ENCODE data around the gene IKZF4. TPM values are rescaled to one million over a fixed set of nuclear protein-coding genes. Genes with fewer than 3 reads are reported as not detected.

IKZF4 gene
- total RNA-seq, 1 experiment from 2014 or later, result 13.9 TPM

- H3K27me3 ChIP-seq (ENCODE audit: insufficient read depth, low read length), result no peaks in the 10 kb centered on the region
- H3K18ac ChIP-seq (ENCODE audit: insufficient read length, low read depth, low read length), result no peak overlapping the region
- no peak overlapping the region for H4K5ac ChIP-seq (ENCODE audit: insufficient read length, low read depth, low read length)
- no peak overlapping the region for H3K56ac ChIP-seq (ENCODE audit: insufficient read length, low read depth, low read length)
- H3K4ac ChIP-seq (ENCODE audit: low read depth, low read length), result no peak overlapping the region
- no peak for DNase-seq
- no peaks in the 10 kb centered on the region for H3K79me2 ChIP-seq (ENCODE audit: insufficient read depth, low read length)
- H4K91ac ChIP-seq (ENCODE audit: insufficient read length, low read depth, low read length), result no peak overlapping the region
- H3K4me1 Mint-ChIP-seq, result peaks cover 27 to 29% of the 10 kb centered on the region in 2 experiments
- no peak overlapping the region for H2BK15ac ChIP-seq (ENCODE audit: low read depth, low read length)
- peak overlapping the region in 2 of 3 experiments; percentile 95 to 98; a peak in 4 of 7 replicates for H3K27ac Mint-ChIP-seq
- H3K9ac ChIP-seq (ENCODE audit: extremely low read depth, insufficient read length, low read length), result no peak overlapping the region
- H3K9me3 Mint-ChIP-seq, result no peaks in the 10 kb centered on the region
- TF ChIP-seq CTCF (conservative IDR thresholded peaks at IDR 0.05), result no peak
- H2BK20ac ChIP-seq (ENCODE audit: low read depth, low read length, poor library complexity, severe bottlenecking), result no peak overlapping the region
- no peak overlapping the region for H3T11ph ChIP-seq (ENCODE audit: low read length)
- H3K23ac ChIP-seq (ENCODE audit: insufficient read length, low read depth, low read length), result no peak overlapping the region
- H3K4me3 Mint-ChIP-seq, result peak overlapping the region; percentile 61 to 90
- no peak overlapping the region for H3K14ac ChIP-seq (ENCODE audit: insufficient read depth, low read length)
- no peak overlapping the region for H4K8ac ChIP-seq (replicated peaks; ENCODE audit: insufficient read length, low read depth, low read length)
- WGBS (ENCODE audit: extremely low coverage, insufficient read length, low lambda C conversion rate), result no CpG with 5 or more reads among the region's 2 CpGs
- no peak overlapping the region for H2AK5ac ChIP-seq (ENCODE audit: insufficient read length, low read length)
- H2BK120ac ChIP-seq (ENCODE audit: low read depth, low read length, poor library complexity, severe bottlenecking), result no peak overlapping the region
- H2BK5ac ChIP-seq (ENCODE audit: insufficient read length, low read length), result no peak overlapping the region
- H3K4me1 ChIP-seq (ENCODE audit: insufficient read depth, low read length), result peaks cover 4% of the 10 kb centered on the region; the same call in 1 of the 2 replicates
- peaks cover 8 to 33% (median 23%) of the 10 kb centered on the region in 3 experiments for H3K36me3 Mint-ChIP-seq (ENCODE audit: insufficient read depth in 1 of 3, low read depth in 3 of 3)
- peaks cover 5% of the 10 kb centered on the region for H3K23me2 ChIP-seq (ENCODE audit: insufficient read length, low read depth, low read length, poor library complexity, severe bottlenecking)
- H3K4me2 ChIP-seq (ENCODE audit: insufficient read depth, insufficient read length, low read length), result peak overlapping the region; percentile 54
- no peak overlapping the region for H2AFZ ChIP-seq (ENCODE audit: low read length)
- no peaks in the 10 kb centered on the region for H3K9me3 ChIP-seq (ENCODE audit: control insufficient read depth, low read depth, low read length)
- H2BK12ac ChIP-seq (ENCODE audit: insufficient read length, low read depth, low read length), result no peak overlapping the region
- H3K79me1 ChIP-seq (ENCODE audit: insufficient read depth, low read depth, low read length, poor library complexity, severe bottlenecking), result no peaks in the 10 kb centered on the region
- no peak overlapping the region for H3K27ac ChIP-seq (ENCODE audit: insufficient read length, low read depth, low read length)
- no peaks in the 10 kb centered on the region for H4K20me1 ChIP-seq (ENCODE audit: control insufficient read depth, insufficient read depth, insufficient read length)
- H3K27me3 Mint-ChIP-seq (ENCODE audit: low read depth), result no peaks in the 10 kb centered on the region
Observed at GRCh38 chr12:56021889-56022497, 1.1 kb downstream of the IKZF4 start.
